HG03095 (cell line): ENCODE data around the gene UBE2L6.

Experiments used
- ATAC-seq: cut with Tn5 transposase; IDR thresholded peaks from one replicate; pipeline ENCODE4 v1.9.1; 2021; ENCODE audit warnings: moderate library complexity; ENCODE audit not compliant: unreplicated experiment

UBE2L6 gene

GRCh38 chr11:57501953-57502352 lies 65.5 kb downstream of the UBE2L6 start:
- no peak for ATAC-seq
